GM18508 (cell line): ENCODE measurements around the gene PSME1.

Source experiments
- ATAC-seq: cut with Tn5 transposase; IDR thresholded peaks from one replicate; pipeline ENCODE4 v1.9.1; 2021; ENCODE audit warnings: moderate number of reproducible peaks; ENCODE audit not compliant: insufficient read depth, unreplicated experiment

The PSME1 gene

GRCh38 chr14:24135834-24136683 lies at the start of gene PSME1:
PSME1 (plus strand) TSS chr14:24136194; CDS start chr14:24136263, 69 bp downstream.
- no peak for ATAC-seq

- ATAC-seq = no peak
Observed at GRCh38 chr14:24087004-24087403, 49.0 kb upstream of the PSME1 start.

- ATAC-seq = no peak
Observed at GRCh38 chr14:24088095-24088494, 47.9 kb upstream of the PSME1 start.

GRCh38 chr14:24089890-24090289 lies 46.1 kb upstream of the PSME1 start:
- ATAC-seq = no peak

DNA sequence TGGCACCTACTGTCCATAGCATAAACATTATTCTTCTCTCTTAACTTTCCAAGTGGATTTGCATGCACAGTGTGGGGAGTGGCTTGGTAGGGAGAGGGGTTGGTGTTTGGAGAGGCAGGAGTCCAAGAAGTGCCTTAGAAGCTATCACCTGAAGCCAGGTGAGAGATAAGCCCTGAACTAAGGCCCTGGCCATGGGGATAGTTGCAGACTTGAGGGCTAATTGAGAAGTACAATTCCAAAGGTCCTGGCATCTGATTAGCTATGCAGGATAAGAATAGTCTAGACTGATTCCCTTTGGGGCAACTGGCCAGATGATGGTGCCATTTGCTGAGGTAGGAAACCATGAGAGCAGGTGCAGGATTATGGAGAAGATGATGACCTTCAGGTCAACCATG lies 43.9 kb upstream of the PSME1 start:
- no peak for ATAC-seq

DNA sequence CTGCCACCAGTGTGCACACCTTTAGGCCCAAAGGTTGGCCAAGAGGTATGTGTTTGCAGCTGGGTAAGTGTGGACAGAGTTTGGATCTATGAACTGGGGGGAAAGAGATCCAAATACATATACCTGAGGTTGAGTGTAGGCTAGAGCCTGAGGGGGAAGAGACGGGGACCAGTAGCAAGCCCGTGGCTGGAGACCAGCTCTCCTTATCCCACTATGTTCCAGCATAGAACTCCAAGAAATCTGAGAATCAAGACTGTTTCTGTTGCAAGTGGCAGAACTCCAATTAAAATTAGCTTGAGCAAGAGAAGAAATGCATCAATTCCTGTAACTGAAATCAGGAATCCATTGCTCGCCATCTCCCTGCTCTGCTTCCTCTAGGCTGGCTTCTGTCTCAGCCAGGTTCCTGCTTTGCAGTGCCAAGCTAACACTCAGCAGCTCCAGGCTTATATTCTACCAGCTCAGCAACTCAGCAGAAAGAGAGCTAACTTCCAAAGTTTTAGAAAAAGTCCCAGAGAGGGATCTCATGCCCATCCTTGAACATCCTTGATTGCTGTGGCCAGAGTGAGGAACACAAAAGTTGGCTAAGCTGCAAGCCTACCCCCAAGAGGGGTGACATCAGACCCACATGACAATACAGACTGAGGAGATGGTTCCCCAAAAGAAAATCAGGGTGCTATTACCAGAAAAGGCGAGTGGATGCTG lies 43.3 kb upstream of the PSME1 start:
- no peak for ATAC-seq

DNA sequence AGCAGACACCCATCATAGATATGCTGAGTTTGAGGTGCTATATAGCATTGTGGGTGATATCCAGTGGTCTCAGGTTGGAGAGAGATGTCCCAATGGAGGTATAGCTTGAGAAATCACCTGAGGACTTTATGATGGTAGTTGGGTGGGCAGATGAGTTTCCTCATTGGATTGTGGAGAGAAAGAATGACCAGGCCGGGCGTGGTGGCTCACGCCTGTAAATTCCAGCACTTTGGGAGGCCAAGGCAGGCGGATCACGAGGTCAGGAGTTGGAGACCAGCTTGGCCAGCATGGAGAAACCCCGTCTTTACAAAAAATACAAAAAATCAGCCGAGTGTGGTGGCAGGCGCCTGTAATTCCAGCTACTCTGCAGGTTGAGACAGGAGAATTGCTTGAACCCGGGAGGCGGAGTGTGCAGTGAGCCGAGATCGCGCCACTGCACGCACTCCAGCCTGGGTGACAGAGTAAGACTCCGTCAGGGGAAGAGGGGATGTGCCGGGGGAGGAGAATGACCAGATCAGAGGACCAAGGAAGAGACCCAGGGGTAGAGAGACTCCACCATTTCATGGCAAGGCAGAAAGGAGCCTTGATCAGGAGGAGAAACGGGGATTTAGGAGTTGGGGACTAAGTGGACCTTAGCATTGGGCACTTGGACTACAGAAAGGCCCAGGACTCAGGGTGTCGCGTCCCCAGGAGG lies 42.6 kb upstream of the PSME1 start:
- ATAC-seq = no peak

DNA sequence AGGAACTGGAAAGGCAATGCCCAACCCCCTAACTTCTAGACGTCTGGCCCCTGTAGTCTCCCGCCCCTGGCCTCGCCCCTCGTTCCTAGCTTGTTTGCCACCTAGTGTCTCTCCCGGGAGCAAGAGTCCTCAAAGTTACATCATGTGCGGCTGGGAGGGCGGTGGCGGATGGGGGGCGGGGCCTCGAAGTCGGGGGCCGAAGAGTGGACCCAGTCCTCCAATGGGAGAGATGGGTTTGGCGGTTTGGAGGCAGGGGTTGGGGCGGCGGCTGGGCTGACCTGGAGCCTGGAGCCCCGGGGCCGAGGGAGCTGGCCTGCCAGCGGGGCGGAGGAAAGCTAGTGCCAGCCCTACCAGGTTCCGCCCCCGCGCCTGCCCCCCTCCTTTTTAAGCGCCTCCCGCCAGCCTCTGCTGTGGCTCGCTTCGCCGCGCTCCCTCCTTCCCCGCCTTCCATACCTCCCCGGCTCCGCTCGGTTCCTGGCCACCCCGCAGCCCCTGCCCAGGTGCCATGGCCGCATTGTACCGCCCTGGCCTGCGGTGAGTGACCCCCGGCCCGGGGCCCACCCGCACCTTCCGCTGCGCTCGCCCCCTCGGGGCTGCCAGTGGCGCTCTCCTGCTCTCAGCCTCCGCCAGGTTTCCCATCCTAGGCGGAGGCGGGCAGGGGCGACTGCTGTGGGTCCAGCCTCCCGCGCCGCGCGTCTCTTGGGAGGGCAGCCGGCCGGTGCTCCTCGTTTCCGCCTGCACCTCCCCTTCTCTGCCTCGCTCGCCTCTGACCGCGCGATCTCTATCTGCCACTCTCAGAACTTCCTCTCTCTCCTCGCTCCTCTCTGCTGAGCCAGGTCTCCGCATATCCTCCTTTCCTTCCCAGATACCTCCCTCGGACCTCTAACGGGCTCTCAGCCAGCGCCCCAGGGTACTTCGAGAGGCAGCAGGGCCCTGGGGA lies 41.8 kb upstream of the PSME1 start, which contains the start of gene PCK2:
PCK2 (plus strand) TSS at position 411 of the 940 bp plus-strand sequence; CDS start at position 506, 95 bp downstream.
- no peak for ATAC-seq

DNA sequence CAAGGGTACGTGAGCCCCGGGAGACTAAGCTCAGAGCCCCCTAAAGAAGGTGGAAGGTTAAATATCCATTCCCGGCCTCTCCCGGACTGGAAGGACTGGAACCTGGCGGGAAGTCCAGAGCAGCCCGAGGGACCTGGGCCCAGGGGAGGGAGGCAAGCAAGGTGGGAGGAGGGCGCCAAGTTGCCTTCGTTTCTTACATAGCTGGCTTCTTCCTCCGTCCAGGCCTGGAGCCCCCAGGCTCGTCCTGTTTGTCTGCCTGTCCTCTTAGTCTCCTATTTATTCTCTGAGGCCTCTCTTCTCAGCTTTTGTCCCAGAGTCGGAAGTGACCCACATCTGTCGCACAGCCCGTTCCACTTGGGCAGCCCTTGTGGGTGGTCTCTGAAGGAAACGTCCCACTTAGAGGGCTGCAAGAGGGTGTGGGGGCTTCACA lies 41.1 kb upstream of the PSME1 start:
- no peak for ATAC-seq

DNA sequence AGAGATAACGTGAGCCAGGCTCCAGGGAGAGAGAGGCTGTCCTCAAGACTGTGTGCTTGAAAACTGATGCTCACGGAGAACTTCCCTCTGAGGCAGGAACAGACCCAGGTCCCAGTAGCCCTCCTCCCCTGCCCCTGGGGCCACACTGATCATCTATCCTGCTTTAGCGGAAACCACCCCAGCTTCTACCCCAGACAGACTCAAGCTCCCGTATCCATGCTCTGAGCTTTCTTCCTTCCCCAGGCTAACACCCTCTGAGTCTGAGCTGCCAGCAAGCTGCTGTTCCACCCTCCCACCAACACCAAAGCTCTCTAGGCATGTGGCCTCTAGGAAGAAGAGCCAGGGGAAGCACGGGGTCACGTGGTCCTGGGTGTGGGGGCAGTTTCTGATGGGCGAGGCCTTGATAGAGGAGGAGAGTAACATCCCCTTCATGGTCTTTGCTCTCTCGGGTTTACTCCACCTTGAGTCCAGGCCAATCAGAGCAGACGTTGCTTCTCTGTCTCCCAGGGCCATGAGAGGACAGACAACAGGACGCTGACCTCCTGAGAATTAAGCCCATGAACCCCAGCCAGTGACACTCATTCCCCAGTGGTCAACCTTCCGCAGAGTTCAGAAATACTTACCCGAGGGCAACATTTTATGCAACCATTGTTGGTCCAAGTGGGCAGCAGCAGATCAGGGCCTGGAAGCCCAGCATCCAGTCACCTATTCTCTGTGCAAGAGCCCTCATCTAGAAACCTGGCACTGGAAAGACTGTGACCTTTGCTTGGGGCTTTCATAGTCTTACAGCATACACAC lies 40.5 kb upstream of the PSME1 start:
- peak; percentile 61 for ATAC-seq

DNA sequence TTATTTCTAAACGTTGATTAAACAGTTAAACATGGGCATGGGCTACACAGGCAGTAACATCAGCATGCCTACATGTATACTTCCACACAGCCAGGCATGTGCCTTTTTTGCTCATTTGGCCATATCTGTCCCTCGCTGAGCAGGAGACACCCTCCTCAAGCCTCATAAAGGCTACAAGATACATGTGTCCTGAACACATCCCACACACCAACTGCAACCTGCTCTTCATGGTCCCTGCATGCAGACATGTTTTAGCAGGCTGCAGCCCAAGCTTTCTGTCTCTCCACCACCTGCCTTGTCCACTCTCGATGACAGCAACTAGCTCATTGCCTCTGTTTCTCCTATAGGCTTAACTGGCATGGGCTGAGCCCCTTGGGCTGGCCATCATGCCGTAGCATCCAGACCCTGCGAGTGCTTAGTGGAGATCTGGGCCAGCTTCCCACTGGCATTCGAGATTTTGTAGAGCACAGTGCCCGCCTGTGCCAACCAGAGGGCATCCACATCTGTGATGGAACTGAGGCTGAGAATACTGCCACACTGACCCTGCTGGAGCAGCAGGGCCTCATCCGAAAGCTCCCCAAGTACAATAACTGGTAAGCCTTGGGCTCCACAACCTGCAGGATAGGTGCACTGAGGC lies 39.3 kb upstream of the PSME1 start:
- no peak for ATAC-seq

DNA sequence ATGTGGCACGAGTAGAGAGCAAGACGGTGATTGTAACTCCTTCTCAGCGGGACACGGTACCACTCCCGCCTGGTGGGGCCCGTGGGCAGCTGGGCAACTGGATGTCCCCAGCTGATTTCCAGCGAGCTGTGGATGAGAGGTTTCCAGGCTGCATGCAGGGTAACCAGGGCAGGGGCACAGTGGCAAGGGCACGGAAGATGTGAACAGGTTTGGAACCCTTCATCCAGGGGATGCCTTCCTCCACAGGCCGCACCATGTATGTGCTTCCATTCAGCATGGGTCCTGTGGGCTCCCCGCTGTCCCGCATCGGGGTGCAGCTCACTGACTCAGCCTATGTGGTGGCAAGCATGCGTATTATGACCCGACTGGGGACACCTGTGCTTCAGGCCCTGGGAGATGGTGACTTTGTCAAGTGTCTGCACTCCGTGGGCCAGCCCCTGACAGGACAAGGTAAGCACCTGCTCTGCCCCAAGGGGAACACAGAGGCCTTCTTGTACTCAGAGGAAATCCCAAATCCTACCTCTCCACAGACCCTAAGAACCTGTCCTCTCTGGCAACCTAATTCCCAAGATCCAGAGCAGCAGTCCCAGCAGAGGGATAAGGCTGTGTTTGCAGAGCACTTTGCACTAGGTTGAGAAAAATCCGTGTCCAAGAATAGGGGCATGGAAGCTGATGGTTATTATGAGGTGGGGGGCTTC lies 37.6 kb upstream of the PSME1 start:
- ATAC-seq = no peak

- ATAC-seq = no peak
Observed at GRCh38 chr14:24098927-24099813, 36.8 kb upstream of the PSME1 start.

GRCh38 chr14:24100197-24100981 lies 35.6 kb upstream of the PSME1 start:
- no peak for ATAC-seq

DNA sequence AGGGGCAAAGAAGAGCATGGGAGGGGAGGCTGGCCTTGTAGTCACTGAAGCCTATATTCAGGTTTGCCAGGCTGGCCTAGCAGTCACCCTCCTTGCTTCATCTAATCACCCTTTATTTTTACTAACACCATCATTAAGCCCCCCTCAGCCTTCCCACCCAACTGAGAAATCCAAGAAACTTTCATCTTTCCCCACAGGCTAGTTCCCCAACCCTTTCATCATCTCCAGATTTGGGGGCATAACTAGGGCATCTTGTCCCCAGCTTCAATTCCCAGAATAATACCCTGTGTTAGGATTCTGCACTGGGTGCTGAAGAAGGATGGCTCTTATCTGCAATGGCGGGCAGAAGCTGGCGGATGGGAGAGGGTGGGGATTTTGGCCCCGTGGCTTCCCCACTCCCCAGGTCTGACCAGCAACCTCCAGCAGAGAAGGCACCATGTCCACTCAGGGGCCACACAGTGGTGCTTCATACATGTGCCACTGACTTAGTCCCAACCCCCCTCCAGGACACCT lies 35.0 kb upstream of the PSME1 start:
- ATAC-seq = no peak
